GM12865 (cell line): ENCODE data around the gene NMNAT1.

ENCODE experiments used
- DNase-seq: peaks from one replicate; pipeline ENCODE4 v3.0.0; 2010; ENCODE audit warnings: low read depth
- H3K4me3 ChIP-seq: 2 replicates; pipeline ENCODE4 v1.5.1; 2011; ENCODE audit warnings: mild to moderate bottlenecking, low read depth, low read length, control low read depth
- TF ChIP-seq, protein P1 (sequence below): IDR thresholded peaks from 2 replicates; pipeline ENCODE4 v1.5.1; 2011; ENCODE audit warnings: low read length, control low read depth, low read depth, inconsistent platforms; ENCODE audit not compliant: insufficient read depth; ENCODE audit errors: missing control alignments

The NMNAT1 gene

DNA sequence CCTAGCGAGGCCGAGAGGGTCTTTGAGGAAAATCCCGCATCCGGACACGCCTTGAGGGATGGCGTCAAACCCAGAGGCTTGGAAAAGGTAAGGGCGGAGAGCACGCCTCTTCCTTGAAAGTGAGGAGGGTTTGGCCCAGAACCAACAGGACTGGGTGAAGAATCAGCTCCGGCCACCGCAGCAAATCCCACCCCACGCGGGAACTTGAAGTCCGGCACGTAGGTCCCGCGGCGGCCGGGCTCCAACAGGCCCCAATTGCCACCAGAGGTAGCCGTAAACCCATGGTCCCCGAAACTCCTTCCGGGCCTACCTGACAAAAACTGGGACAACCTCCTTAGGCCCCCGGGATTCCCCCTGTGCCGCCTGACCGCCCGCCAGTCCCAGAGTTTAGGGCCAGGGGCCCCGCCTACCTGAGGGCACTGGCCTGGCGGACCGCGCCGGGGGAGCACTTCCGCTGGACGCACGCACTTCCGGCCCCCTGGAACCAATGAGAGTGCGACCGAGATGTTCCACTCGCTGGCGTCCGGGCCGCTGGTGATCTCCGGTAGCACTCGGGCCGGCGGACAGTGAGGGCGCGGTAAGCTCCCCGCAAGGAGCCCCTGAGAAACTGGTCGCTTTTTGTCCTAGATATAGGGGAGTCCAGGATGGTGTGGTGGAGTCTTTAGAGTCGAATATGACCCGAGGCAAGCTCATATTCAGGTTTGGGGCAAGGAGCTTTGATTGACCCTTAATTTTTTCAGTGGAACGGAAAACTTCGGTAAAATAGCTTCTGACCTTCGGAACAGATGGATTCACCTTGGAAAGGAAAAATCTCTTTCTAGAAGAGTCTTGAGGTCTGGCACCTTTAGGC lies at the start of gene NMNAT1, which contains the start of gene LZIC:
Gene NMNAT1, plus strand, starts transcription at position 537 of the 850 bp plus-strand sequence. CDS start 28,599 bp downstream, outside the sequence.
Gene LZIC, minus strand, starts transcription at position 453 of the 850 bp plus-strand sequence. CDS start 6,772 bp downstream, outside the sequence.
- DNase-seq: peak; percentile 98
- TF ChIP-seq, protein P1, sequence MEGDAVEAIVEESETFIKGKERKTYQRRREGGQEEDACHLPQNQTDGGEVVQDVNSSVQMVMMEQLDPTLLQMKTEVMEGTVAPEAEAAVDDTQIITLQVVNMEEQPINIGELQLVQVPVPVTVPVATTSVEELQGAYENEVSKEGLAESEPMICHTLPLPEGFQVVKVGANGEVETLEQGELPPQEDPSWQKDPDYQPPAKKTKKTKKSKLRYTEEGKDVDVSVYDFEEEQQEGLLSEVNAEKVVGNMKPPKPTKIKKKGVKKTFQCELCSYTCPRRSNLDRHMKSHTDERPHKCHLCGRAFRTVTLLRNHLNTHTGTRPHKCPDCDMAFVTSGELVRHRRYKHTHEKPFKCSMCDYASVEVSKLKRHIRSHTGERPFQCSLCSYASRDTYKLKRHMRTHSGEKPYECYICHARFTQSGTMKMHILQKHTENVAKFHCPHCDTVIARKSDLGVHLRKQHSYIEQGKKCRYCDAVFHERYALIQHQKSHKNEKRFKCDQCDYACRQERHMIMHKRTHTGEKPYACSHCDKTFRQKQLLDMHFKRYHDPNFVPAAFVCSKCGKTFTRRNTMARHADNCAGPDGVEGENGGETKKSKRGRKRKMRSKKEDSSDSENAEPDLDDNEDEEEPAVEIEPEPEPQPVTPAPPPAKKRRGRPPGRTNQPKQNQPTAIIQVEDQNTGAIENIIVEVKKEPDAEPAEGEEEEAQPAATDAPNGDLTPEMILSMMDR: no peak
- H3K4me3 ChIP-seq: peak within 1 kb of the TSS; percentile 97

DNA sequence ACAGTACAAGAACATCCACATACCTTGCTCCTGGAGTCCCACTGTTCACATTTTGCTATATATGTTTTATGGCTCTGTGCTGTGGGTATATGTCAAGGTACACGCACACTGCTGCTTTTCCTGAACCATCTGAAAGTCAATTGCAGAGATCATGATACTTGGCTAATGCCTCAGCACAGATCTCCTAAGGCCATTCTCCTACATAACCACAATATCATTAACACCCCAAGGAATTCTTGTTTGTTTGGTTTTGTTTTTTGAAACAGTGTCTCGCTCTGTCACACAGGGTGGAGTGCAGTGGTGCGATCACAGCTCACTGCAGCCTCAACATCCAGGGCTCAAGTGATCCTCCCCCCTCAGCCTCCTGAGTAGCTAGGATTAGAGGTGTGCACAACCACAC lies 49.2 kb upstream of the NMNAT1 start:
- H3K4me3 ChIP-seq: no peak overlapping the region
- no peak for DNase-seq
- TF ChIP-seq, protein P1: no peak

DNA sequence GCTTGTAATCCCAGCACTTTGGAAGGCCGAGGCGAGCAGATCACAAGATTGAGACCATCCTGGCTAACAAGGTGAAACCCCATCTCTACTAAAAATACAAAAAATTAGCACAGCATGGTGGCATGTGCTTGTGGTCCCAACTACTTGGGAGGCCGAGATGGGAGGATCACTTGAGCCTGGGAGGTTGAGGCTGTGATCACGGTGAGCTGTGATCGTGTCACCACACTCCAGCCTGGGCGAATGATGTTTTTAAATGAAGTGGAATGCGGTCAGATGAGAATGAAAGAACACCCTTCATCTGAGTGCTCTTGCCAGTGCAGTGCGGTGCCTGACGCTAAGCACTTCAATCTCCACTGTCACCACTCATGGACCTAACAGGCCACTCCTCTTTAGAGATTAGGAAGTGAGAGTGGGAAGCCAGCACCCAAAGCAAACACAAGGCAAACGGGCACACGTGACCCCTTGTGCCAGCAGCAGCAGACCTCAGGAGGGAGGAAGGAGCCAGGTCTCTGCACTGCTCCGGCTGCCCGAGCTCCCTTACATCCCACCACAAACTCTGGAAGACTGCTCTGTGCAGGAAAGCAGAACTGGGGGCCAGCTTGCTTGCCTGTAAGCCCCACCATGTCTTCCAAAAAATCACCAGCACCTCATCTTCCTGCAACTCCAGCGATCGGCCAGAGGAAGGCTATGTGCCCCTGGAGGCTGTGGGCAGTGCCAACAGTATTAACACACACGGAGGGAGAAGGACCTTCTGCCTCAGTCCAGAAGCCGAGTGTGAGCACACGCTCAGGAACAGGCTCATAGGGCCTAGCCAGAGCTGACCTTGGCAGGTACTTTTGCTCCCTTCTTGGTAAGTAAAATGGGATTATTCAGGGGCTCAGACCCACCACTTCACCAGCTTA lies 42.9 kb upstream of the NMNAT1 start:
- no peak overlapping the region for H3K4me3 ChIP-seq
- TF ChIP-seq, protein P1: no peak
- DNase-seq: peak; percentile 51

DNA sequence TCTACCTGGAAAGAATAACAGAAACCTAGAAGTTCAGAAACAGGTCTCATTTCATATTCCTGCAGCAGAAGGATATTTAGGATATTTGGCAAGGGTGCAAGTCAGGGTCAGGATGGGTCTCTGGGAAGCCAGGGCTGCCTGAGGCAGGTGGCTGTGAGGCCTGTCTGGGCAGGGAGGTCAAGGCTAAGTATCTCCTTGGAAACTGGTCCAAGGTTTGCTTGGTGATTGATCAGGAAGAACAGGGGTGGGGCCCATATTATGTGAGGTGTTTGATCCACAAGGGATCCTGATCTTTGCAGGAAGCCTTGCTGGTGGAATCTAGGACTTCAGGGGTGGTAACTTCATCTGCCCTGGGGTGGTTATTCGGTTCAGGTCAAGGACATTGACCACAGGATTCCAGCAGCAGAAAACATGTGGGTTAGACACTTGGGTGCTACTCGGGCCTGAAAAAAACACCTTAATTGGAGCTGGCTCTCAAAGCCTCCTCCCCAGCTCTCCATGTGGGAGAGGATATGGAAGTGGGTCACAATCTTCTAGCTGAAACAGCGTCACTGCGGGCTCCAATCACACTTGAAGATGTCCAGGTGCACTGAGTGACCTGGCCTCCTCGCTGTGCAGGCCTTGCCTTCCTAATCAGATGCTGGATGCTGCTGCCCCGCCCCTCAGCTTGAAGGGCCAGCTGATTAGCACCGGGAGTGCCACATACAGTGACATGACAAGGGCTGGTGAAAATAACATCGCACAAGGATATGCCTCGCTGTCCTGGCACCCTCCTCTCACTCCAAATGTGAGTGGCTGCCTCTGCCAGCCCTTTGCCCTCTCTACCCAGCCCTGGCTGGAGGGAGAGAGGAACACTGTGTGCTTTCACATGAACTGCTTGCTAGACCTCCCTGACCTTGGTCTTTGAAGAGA lies 41.9 kb upstream of the NMNAT1 start:
- H3K4me3 ChIP-seq: no peak overlapping the region
- no peak for DNase-seq
- TF ChIP-seq, protein P1: no peak

DNA sequence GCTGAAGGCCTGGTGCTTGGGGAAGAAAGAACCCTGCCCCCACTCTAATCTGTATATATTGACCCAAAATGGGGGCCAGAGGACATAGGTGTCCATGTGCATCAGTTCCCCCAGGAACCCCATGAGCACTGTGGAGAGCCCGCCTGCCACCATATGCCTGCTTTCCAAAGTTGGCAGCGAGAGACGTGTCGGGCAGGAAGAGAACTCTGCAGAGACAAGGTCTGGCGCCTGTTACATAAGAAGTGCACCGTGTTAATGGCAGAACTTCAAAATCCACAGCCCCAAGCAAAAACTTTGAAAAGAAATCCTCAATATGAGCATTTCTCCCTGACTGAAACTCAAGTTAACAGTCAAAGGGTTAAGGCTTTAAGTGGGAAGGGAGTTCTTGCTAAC lies 41.2 kb upstream of the NMNAT1 start:
- TF ChIP-seq, protein P1: no peak
- no peak for DNase-seq

DNA sequence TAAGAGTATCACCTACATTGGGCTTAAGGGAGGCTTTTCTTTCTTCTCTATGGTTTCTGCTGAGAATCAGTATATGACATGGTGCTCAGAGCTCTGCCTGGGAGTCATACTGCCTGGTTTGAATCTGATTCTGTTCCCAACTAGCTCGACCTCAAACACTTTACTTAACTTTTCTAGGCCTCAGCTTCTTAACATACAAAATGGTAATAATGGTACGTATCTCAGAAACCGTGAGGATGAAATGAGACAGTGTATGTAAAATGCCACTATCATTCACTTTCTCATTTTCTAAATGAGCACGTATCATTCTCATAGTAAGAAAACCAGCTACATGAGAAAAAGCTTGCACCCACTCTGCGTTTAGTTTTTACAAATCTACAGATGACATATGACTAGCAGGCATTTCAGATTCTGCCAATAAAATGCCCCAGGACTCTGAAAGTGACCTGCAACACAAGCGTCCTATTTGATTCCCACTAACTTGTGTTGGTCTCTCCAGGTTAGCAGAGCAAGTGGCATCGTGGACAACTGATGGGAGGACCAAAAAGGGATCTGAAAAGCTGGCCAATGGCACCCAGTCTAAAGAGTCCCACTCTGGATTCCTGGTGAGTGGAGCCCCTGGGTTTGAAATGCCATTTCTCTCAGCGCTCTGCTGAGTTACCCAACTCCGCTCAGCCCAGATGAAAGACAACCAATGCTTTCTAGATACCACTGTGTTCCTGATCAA lies 39.3 kb upstream of the NMNAT1 start:
- TF ChIP-seq, protein P1: no peak
- H3K4me3 ChIP-seq: no peak overlapping the region
- DNase-seq: peak; percentile 74

More for the DNA sequence above, 41.2 kb upstream of the NMNAT1 start:
- H3K4me3 ChIP-seq: no peak overlapping the region
